Keratinocyte (primary cell): ENCODE data around the gene NPAS3. TPM values are rescaled to one million over a fixed set of nuclear protein-coding genes. Genes with fewer than 3 reads are reported as not detected.

Experiments used
- DNase-seq: peaks from one replicate; pipeline ENCODE4 v3.0.0-alpha.2; 2011; ENCODE audit warnings: low read depth, missing footprints, low spot score
- FAIRE-seq: peaks from 2 replicates; lab custom pipeline; 2011; peaks lifted over from hg19 to GRCh38; lab: Jason Lieb, UNC
- H2AFZ ChIP-seq: 2 replicates; pipeline ENCODE4 v1.6.0; 2012; ENCODE audit warnings: low read length, control low read depth, inconsistent platforms; ENCODE audit not compliant: control insufficient read depth
- H3K27ac ChIP-seq: 2 replicates; pipeline ENCODE4 v1.5.1; 2011; ENCODE audit warnings: low read length; ENCODE audit not compliant: control insufficient read depth, insufficient read depth
- H3K27me3 ChIP-seq: 3 replicates; pipeline ENCODE4 v1.6.0; 2011; ENCODE audit warnings: low read length; ENCODE audit not compliant: control insufficient read depth, insufficient read depth; ENCODE audit errors: extremely low read depth
- H3K36me3 ChIP-seq, 2 experiments: 2 replicates in 1 of 2; 3 replicates in 1 of 2; pipeline ENCODE4 v1.5.1; 2011; ENCODE audit warnings: low read length in 2 of 2, mild to moderate bottlenecking in 1 of 2; ENCODE audit not compliant: control insufficient read depth in 2 of 2, insufficient read depth in 2 of 2; ENCODE audit errors: extremely low read depth in 1 of 2
- H3K4me1 ChIP-seq: 3 replicates; pipeline ENCODE4 v1.5.1; 2011; ENCODE audit warnings: low read length; ENCODE audit not compliant: control insufficient read depth, insufficient read depth; ENCODE audit errors: extremely low read depth
- H3K4me2 ChIP-seq: 3 replicates; pipeline ENCODE4 v1.6.0; 2011; ENCODE audit warnings: low read depth, low read length; ENCODE audit not compliant: control insufficient read depth, insufficient read depth; ENCODE audit errors: extremely low read depth
- H3K4me3 ChIP-seq, 3 experiments: fragments of 200-600 bp in 1 of 3; sonication (generic) in 1 of 3; 2 replicates in 2 of 3; 3 replicates in 1 of 3; pipeline ENCODE4 v1.5.1; 2011 to 2016; ENCODE audit warnings: low read length in 3 of 3, mild to moderate bottlenecking in 3 of 3, control low read depth in 2 of 3, inconsistent platforms in 1 of 3, low read depth in 1 of 3, mixed read lengths in 1 of 3, mixed run types in 1 of 3, moderate library complexity in 1 of 3; ENCODE audit not compliant: control insufficient read depth in 2 of 3, insufficient read depth in 2 of 3; ENCODE audit errors: extremely low read depth in 1 of 3
- H3K79me2 ChIP-seq: 2 replicates; pipeline ENCODE4 v1.6.0; 2012; ENCODE audit warnings: low read length; ENCODE audit not compliant: control insufficient read depth, insufficient read depth
- H3K9ac ChIP-seq: 3 replicates; pipeline ENCODE4 v1.6.0; 2011; ENCODE audit warnings: low read length; ENCODE audit not compliant: control insufficient read depth, insufficient read depth; ENCODE audit errors: extremely low read depth
- H3K9me1 ChIP-seq: 3 replicates; pipeline ENCODE4 v1.6.0; 2011; ENCODE audit warnings: low read length; ENCODE audit not compliant: control insufficient read depth, insufficient read depth; ENCODE audit errors: extremely low read depth
- H3K9me3 ChIP-seq: 2 replicates; pipeline ENCODE4 v1.5.1; 2012; ENCODE audit warnings: low read depth, low read length; ENCODE audit not compliant: control insufficient read depth
- H4K20me1 ChIP-seq: 3 replicates; pipeline ENCODE4 v1.6.0; 2011; ENCODE audit warnings: low read length; ENCODE audit not compliant: control insufficient read depth, insufficient read depth; ENCODE audit errors: extremely low read depth
- EZH2 ChIP-seq: IDR thresholded peaks from one replicate; pipeline ENCODE4 v1.6.1; 2012; ENCODE audit warnings: inconsistent platforms, mild to moderate bottlenecking, low read length, moderate library complexity
- dilution Hi-C: fragments of 300-500 bp; cut with MboI; formaldehyde crosslinking; loops from one replicate; pipeline ENCODE4 v1.7.0; 2020; ENCODE audit warnings: low sequenced_read_pairs; ENCODE audit not compliant: extremely low pct_ligation_motif_present
- polyA plus RNA-seq, 5 experiments: library from polyadenylated mRNA; depleted of rRNA in 3 of 5; stranded (reverse) in 3 of 5; stranded (forward) in 1 of 5; unstranded in 1 of 5; fragments of >200 nt; gene quantifications; 1 replicate in 1 of 5; 2 replicates in 3 of 5; 3 replicates in 1 of 5; pipeline versions ENCODE4 v1.2.1 to v1.2.3, GENCODE V29; 2011 to 2012; ENCODE audit warnings: missing spikeins in 2 of 5, low read depth in 1 of 5, low replicate concordance in 1 of 5
- TF ChIP-seq, protein P1 (sequence below), 3 experiments: IDR thresholded peaks in 1 of 3; conservative IDR thresholded peaks in 1 of 3; optimal IDR thresholded peaks in 1 of 3; 2 replicates in 2 of 3; 3 replicates in 1 of 3; pipeline versions ENCODE3 to v1.5.1; 2011; ENCODE audit warnings: low read length in 3 of 3, mild to moderate bottlenecking in 3 of 3, moderate library complexity in 2 of 3, control low read depth in 1 of 3, inconsistent platforms in 1 of 3; ENCODE audit not compliant: insufficient read depth in 2 of 3; ENCODE audit errors: extremely low read depth in 1 of 3

NPAS3 gene
- polyA plus RNA-seq, 1 donor (not counting 4 experiments of a cell fraction or from before 2014, with no cell fraction given), result 0.07 TPM

DNA sequence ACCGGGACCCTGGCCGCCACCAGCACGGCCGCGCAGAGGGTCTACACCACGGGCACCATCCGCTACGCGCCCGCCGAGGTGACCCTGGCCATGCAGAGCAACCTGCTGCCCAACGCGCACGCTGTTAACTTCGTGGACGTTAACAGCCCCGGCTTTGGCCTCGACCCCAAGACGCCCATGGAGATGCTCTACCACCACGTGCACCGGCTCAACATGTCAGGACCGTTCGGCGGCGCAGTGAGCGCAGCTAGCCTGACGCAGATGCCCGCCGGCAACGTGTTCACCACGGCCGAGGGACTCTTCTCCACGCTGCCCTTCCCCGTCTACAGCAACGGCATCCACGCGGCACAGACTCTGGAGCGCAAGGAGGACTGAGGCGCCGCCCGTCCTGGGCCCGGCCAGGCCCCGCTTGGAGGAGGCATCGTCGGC is 862.1 kb downstream of the NPAS3 start:
- H3K9me3 ChIP-seq, result no peaks in the 10 kb centered on the region
- no peaks in the 10 kb centered on the region for H3K79me2 ChIP-seq
- H3K36me3 ChIP-seq, result no peaks in the 10 kb centered on the region
- FAIRE-seq (no peak), DNase-seq (no peak)
- H4K20me1 ChIP-seq, result no peaks in the 10 kb centered on the region
- H2AFZ ChIP-seq, result no peak overlapping the region
- H3K27me3 ChIP-seq, result peaks cover 4% of the 10 kb centered on the region
- H3K4me2 ChIP-seq, result no peak overlapping the region
- H3K9ac ChIP-seq, result no peak overlapping the region
- H3K9me1 ChIP-seq, result no peaks in the 10 kb centered on the region
- TF ChIP-seq, protein P1, sequence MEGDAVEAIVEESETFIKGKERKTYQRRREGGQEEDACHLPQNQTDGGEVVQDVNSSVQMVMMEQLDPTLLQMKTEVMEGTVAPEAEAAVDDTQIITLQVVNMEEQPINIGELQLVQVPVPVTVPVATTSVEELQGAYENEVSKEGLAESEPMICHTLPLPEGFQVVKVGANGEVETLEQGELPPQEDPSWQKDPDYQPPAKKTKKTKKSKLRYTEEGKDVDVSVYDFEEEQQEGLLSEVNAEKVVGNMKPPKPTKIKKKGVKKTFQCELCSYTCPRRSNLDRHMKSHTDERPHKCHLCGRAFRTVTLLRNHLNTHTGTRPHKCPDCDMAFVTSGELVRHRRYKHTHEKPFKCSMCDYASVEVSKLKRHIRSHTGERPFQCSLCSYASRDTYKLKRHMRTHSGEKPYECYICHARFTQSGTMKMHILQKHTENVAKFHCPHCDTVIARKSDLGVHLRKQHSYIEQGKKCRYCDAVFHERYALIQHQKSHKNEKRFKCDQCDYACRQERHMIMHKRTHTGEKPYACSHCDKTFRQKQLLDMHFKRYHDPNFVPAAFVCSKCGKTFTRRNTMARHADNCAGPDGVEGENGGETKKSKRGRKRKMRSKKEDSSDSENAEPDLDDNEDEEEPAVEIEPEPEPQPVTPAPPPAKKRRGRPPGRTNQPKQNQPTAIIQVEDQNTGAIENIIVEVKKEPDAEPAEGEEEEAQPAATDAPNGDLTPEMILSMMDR (optimal IDR thresholded peaks at IDR 0.05 in 1 of 3, IDR thresholded peaks at IDR 0.05 in 1 of 3, conservative IDR thresholded peaks at IDR 0.05 in 1 of 3; ENCODE audit: extremely low read depth in 1 of 3, insufficient read depth in 2 of 3, low read length in 3 of 3), result no peak
- TF ChIP-seq EZH2, result no peak
- H3K4me3 ChIP-seq, result no peak overlapping the region
- H3K27ac ChIP-seq, result no peak overlapping the region
- no peaks in the 10 kb centered on the region for H3K4me1 ChIP-seq
- dilution Hi-C loops, result no loop called here

DNA sequence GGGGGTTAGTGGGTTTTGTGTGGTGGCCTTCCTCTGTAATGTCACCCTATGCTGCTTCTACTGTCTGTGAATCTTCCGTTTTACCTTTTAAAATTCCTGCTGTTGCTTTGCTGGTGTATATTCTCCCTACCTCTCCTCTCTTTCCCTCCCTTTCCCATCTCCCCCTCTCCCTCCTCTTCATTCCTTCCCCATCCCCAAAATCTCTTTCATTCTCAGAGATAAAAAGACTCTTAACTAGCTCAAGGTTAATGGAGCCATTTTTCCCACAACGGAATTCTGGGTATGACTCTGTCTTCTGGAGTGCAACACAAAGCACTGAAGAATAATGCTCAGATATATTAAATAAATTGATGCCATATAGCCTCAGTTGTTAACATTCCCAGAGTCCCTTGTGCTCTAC is 864.1 kb downstream of the NPAS3 start:
- H3K27me3 ChIP-seq, result peaks cover 4% of the 10 kb centered on the region
- FAIRE-seq, result no peak
- no peak for DNase-seq

More for the DNA sequence above, 864.1 kb downstream of the NPAS3 start:
- H3K9me1 ChIP-seq, result no peaks in the 10 kb centered on the region
- no peak overlapping the region for H3K27ac ChIP-seq
- H3K4me2 ChIP-seq, result no peak overlapping the region
- no peak overlapping the region for H2AFZ ChIP-seq
- TF ChIP-seq, protein P1 (optimal IDR thresholded peaks at IDR 0.05 in 1 of 3, IDR thresholded peaks at IDR 0.05 in 1 of 3, conservative IDR thresholded peaks at IDR 0.05 in 1 of 3; ENCODE audit: extremely low read depth in 1 of 3, insufficient read depth in 2 of 3, low read length in 3 of 3), result no peak
- no peak for TF ChIP-seq EZH2
- no peak overlapping the region for H3K9ac ChIP-seq
- H3K4me3 ChIP-seq, result no peak overlapping the region
- H3K4me1 ChIP-seq, result no peaks in the 10 kb centered on the region
- H4K20me1 ChIP-seq, result no peaks in the 10 kb centered on the region
- no peaks in the 10 kb centered on the region for H3K9me3 ChIP-seq
- no peaks in the 10 kb centered on the region for H3K36me3 ChIP-seq
- H3K79me2 ChIP-seq, result no peaks in the 10 kb centered on the region
- dilution Hi-C loops, result no loop called here
